Fibroblast of the aortic adventitia (primary cell): ENCODE measurements around the gene DDA1. TPM values are rescaled to one million over a fixed set of nuclear protein-coding genes. Genes with fewer than 3 reads are reported as not detected.

Experiments
- DNase-seq: peaks from one replicate; pipeline ENCODE4 v3.0.0-alpha.2; 2010; ENCODE audit warnings: low read depth
- H3K4me3 ChIP-seq: 2 replicates; pipeline ENCODE4 v1.5.1; 2011; ENCODE audit warnings: low read depth, mild to moderate bottlenecking, control low read depth, low read length, moderate library complexity
- CTCF ChIP-seq: IDR thresholded peaks from 2 replicates; pipeline ENCODE4 v1.5.1; 2011; ENCODE audit warnings: mild to moderate bottlenecking, low read length, control low read depth, inconsistent platforms; ENCODE audit not compliant: insufficient read depth
- total RNA-seq: library from RNA; depleted of rRNA; stranded (reverse); fragments of >200 nt; gene quantifications from 2 replicates; pipeline ENCODE4 v1.2.3, GENCODE V29; 2012; ENCODE audit warnings: low replicate concordance

DDA1 gene
- total RNA-seq, 1 donor: 20.2 TPM

GRCh38 chr19:17327068-17327653, 17.8 kb downstream of the DDA1 start:
- no peak overlapping the region for H3K4me3 ChIP-seq
- DNase-seq: no peak
- TF ChIP-seq CTCF: no peak

- TF ChIP-seq CTCF: no peak
- no peak overlapping the region for H3K4me3 ChIP-seq
- no peak for DNase-seq
Measured at GRCh38 chr19:17327654-17328516, 18.5 kb downstream of the DDA1 start.

- no peak overlapping the region for H3K4me3 ChIP-seq
- TF ChIP-seq CTCF: no peak
- no peak for DNase-seq
Measured at GRCh38 chr19:17328517-17329365, 19.4 kb downstream of the DDA1 start.

GRCh38 chr19:17329366-17330261, 20.3 kb downstream of the DDA1 start:
- DNase-seq: no peak

GRCh38 chr19:17330262-17331044, 21.1 kb downstream of the DDA1 start:
- TF ChIP-seq CTCF: no peak
- no peak for DNase-seq
- no peak overlapping the region for H3K4me3 ChIP-seq

More at GRCh38 chr19:17329366-17330261, 20.3 kb downstream of the DDA1 start:
- no peak for TF ChIP-seq CTCF
- H3K4me3 ChIP-seq: no peak overlapping the region
